H1 (cell line): ENCODE data around the gene GIMAP4. TPM values are rescaled to one million over a fixed set of nuclear protein-coding genes. Genes with fewer than 3 reads are reported as not detected.
"Not testable (repeated sequence)": the region's sequence is repeated elsewhere in the genome, so short reads cannot be mapped to it uniquely, and the experiment has no call there.

Source experiments
- CTCF ChIA-PET: fragments of 300-600 bp; sonication (Branson Sonifier 250); formaldehyde crosslinking; loops from one replicate; lab custom pipeline; 2021; ENCODE audit not compliant: partially characterized antibody; lab: Charles Lee
- POLR2A ChIA-PET: fragments of 300-600 bp; sonication (Branson Sonifier 250); formaldehyde crosslinking; loops from one replicate; lab custom pipeline; 2021; ENCODE audit warnings: inconsistent platforms; ENCODE audit not compliant: partially characterized antibody; lab: Charles Lee
- DNase-seq, 2 experiments: peaks; one replicate each; pipeline versions ENCODE4 v3.0.0 to v3.0.0-alpha.2; 2010 to 2022; ENCODE audit warnings: low spot score in 2 of 2, low read depth in 1 of 2, mixed read lengths in 1 of 2
- FAIRE-seq: peaks from 2 replicates; lab custom pipeline; 2011; peaks lifted over from hg19 to GRCh38; lab: Jason Lieb, UNC
- H2AFZ ChIP-seq: 2 replicates; pipeline ENCODE4 v1.8.1; 2012; ENCODE audit warnings: low read length, inconsistent platforms
- H2AK5ac ChIP-seq: 2 replicates; pipeline ENCODE4 v1.6.1; 2013; ENCODE audit warnings: low read depth, low read length
- H2BK120ac ChIP-seq: replicated peaks from 2 replicates; pipeline ENCODE3; 2013; ENCODE audit warnings: low read depth, low read length, inconsistent platforms
- H2BK12ac ChIP-seq: 2 replicates; pipeline ENCODE4 v1.6.1; 2013; ENCODE audit warnings: low read depth, low read length
- H2BK15ac ChIP-seq: 2 replicates; pipeline ENCODE4 v1.6.1; 2013; ENCODE audit warnings: low read length
- H2BK20ac ChIP-seq: 2 replicates; pipeline ENCODE4 v1.6.1; 2013; ENCODE audit warnings: low read length
- H2BK5ac ChIP-seq: 2 replicates; pipeline ENCODE4 v1.6.1; 2013; ENCODE audit warnings: low read depth, low read length
- H3K14ac ChIP-seq: 2 replicates; pipeline ENCODE4 v1.6.1; 2013; ENCODE audit warnings: inconsistent platforms; ENCODE audit not compliant: insufficient read length
- H3K18ac ChIP-seq: 2 replicates; pipeline ENCODE4 v1.6.1; 2013; ENCODE audit warnings: low read length; ENCODE audit errors: extremely low read depth
- H3K23ac ChIP-seq: 2 replicates; pipeline ENCODE4 v1.6.1; 2013; ENCODE audit warnings: inconsistent platforms; ENCODE audit not compliant: insufficient read length
- H3K23me2 ChIP-seq: 2 replicates; pipeline ENCODE4 v1.6.1; 2013; ENCODE audit warnings: low read depth, low read length
- H3K27ac ChIP-seq: 2 replicates; pipeline ENCODE4 v1.6.1; 2011; ENCODE audit warnings: low read depth, low read length, inconsistent platforms
- H3K27me3 ChIP-seq, 4 experiments: replicated peaks in 1 of 4; 1 replicate in 1 of 4; 2 replicates in 3 of 4; pipeline versions ENCODE4 v1.6.1 to v1.8.1; 2011 to 2013; ENCODE audit warnings: low read length in 3 of 4, mild to moderate bottlenecking in 3 of 4, inconsistent platforms in 2 of 4, mixed read lengths in 2 of 4, moderate library complexity in 1 of 4; ENCODE audit not compliant: control insufficient read depth in 3 of 4, insufficient read depth in 3 of 4; ENCODE audit errors: extremely low read depth in 1 of 4
- H3K36me3 ChIP-seq, 4 experiments: 2 replicates each; pipeline versions ENCODE4 v1.6.1 to v1.8.1; 2011 to 2013; ENCODE audit warnings: mild to moderate bottlenecking in 4 of 4, low read length in 3 of 4, moderate library complexity in 2 of 4, control low read depth in 1 of 4, inconsistent platforms in 1 of 4; ENCODE audit not compliant: insufficient read depth in 4 of 4, control insufficient read depth in 2 of 4
- H3K4ac ChIP-seq: replicated peaks from 2 replicates; pipeline ENCODE3; 2013; ENCODE audit warnings: low read length, low read depth, mixed read lengths, inconsistent platforms; ENCODE audit not compliant: insufficient read length
- H3K4me1 ChIP-seq, 4 experiments: replicated peaks in 1 of 4; 1 replicate in 1 of 4; 2 replicates in 3 of 4; pipeline versions ENCODE4 v1.6.1 to v1.8.1; 2011 to 2013; ENCODE audit warnings: low read length in 3 of 4, inconsistent platforms in 2 of 4, mixed read lengths in 1 of 4; ENCODE audit not compliant: insufficient read depth in 4 of 4, control insufficient read depth in 3 of 4
- H3K4me2 ChIP-seq, 2 experiments: 2 replicates each; pipeline versions ENCODE4 v1.6.1 to v1.8.1; 2011 to 2013; ENCODE audit warnings: low read depth in 2 of 2, low read length in 2 of 2, control low read depth in 1 of 2, inconsistent platforms in 1 of 2, mild to moderate bottlenecking in 1 of 2; ENCODE audit not compliant: insufficient read depth in 1 of 2
- H3K4me3 ChIP-seq, 4 experiments: fragments of 200-600, 300-600 bp in 1 of 4; sonication (generic), shearing (Covaris generic), sonication (Bioruptor Twin) in 1 of 4; 2 replicates each; pipeline versions ENCODE4 v1.5.1 to v1.8.1; 2011 to 2016; ENCODE audit warnings: low read length in 4 of 4, low read depth in 3 of 4, control low read depth in 2 of 4, inconsistent platforms in 2 of 4, mild to moderate bottlenecking in 2 of 4, mixed read lengths in 1 of 4, moderate library complexity in 1 of 4; ENCODE audit not compliant: insufficient read depth in 2 of 4; ENCODE audit errors: extremely low read depth in 1 of 4
- H3K56ac ChIP-seq: replicated peaks from 2 replicates; pipeline ENCODE3; 2013; ENCODE audit warnings: low read depth, mild to moderate bottlenecking, mixed read lengths, low read length, inconsistent platforms; ENCODE audit not compliant: insufficient read length
- H3K79me1 ChIP-seq: 2 replicates; pipeline ENCODE4 v1.6.1; 2013; ENCODE audit warnings: low read depth, low read length, control low read depth
- H3K79me2 ChIP-seq, 2 experiments: 2 replicates each; pipeline versions ENCODE4 v1.6.1 to v1.8.1; 2012 to 2013; ENCODE audit warnings: low read length in 2 of 2, mild to moderate bottlenecking in 2 of 2, inconsistent platforms in 1 of 2; ENCODE audit not compliant: insufficient read depth in 2 of 2, control insufficient read depth in 1 of 2
- H3K9ac ChIP-seq, 4 experiments: replicated peaks in 1 of 4; 1 replicate in 1 of 4; 2 replicates in 3 of 4; pipeline versions ENCODE4 v1.6.1 to v1.8.1; 2011 to 2013; ENCODE audit warnings: low read depth in 3 of 4, low read length in 3 of 4, control low read depth in 2 of 4, mild to moderate bottlenecking in 2 of 4, moderate library complexity in 2 of 4, inconsistent platforms in 1 of 4; ENCODE audit errors: extremely low read depth in 1 of 4
- H3K9me3 ChIP-seq, 2 experiments: 2 replicates each; pipeline versions ENCODE4 v1.6.1 to v1.8.1; 2012 to 2013; ENCODE audit warnings: mild to moderate bottlenecking in 2 of 2, moderate library complexity in 2 of 2, control low read depth in 1 of 2, inconsistent platforms in 1 of 2, low read depth in 1 of 2, low read length in 1 of 2, mixed read lengths in 1 of 2; ENCODE audit not compliant: insufficient read depth in 2 of 2
- H4K20me1 ChIP-seq, 2 experiments: replicated peaks in 1 of 2; 2 replicates each; pipeline versions ENCODE3 to v1.8.1; 2011 to 2013; ENCODE audit warnings: inconsistent platforms in 2 of 2, low read length in 2 of 2, mild to moderate bottlenecking in 1 of 2; ENCODE audit not compliant: insufficient read depth in 2 of 2, control insufficient read depth in 1 of 2
- H4K5ac ChIP-seq: 2 replicates; pipeline ENCODE4 v1.6.1; 2013; ENCODE audit warnings: low read length, low read depth, mixed read lengths, inconsistent platforms; ENCODE audit not compliant: insufficient read length
- H4K8ac ChIP-seq: 2 replicates; pipeline ENCODE4 v1.8.0; 2013; ENCODE audit warnings: mild to moderate bottlenecking, moderate library complexity, low read length, inconsistent platforms; ENCODE audit not compliant: insufficient read depth; ENCODE audit errors: extremely low read depth
- H4K91ac ChIP-seq: replicated peaks from 2 replicates; pipeline ENCODE3; 2013; ENCODE audit warnings: low read length, mixed read lengths, inconsistent platforms; ENCODE audit not compliant: insufficient read length
- WGBS, 2 experiments: shearing (Covaris generic) in 1 of 2; methylation state at CpG; one replicate each; pipeline versions ENCODE4 v1.1.6 to v1.1.7; 2013 to 2015; ENCODE audit warnings: low lambda C conversion rate in 2 of 2, mixed read lengths in 2 of 2, inconsistent platforms in 1 of 2, low coverage in 1 of 2, missing lambda C conversion rate in 1 of 2; ENCODE audit not compliant: insufficient replicate concordance in 2 of 2, insufficient coverage in 1 of 2, insufficient read length in 1 of 2; ENCODE audit errors: extremely low coverage in 1 of 2, missing lambda C conversion rate in 1 of 2; 5-methylcytosine and 5-hydroxymethylcytosine counted together
- polyA plus RNA-seq, 7 experiments: library from polyadenylated mRNA; depleted of rRNA in 3 of 7; stranded (reverse) in 5 of 7; unstranded in 2 of 7; fragments of >200 nt in 5 of 7; fragments of 200-250 nt in 2 of 7; gene quantifications; 1 replicate in 5 of 7; 2 replicates in 1 of 7; 4 replicates in 1 of 7; pipeline versions ENCODE4 v1.2.1 to v1.2.3, GENCODE V29; 2011 to 2013; ENCODE audit warnings: missing spikeins in 2 of 7, mixed read lengths in 2 of 7
- total RNA-seq: library from RNA; stranded (reverse); fragmentation: NEBNext Ultra II Directional; extraction: Animal tissue kit (Norgen Biotek cat#: 25700); gene quantifications from 2 replicates; pipeline ENCODE4 v1.2.1, GENCODE V29; 2021

Gene GIMAP4
- total and polyA plus RNA-seq, 2 of the 8 experiments (the other 6 are each of a cell fraction or from before 2014, with no cell fraction given) = 0.20 to 0.22 TPM

DNA sequence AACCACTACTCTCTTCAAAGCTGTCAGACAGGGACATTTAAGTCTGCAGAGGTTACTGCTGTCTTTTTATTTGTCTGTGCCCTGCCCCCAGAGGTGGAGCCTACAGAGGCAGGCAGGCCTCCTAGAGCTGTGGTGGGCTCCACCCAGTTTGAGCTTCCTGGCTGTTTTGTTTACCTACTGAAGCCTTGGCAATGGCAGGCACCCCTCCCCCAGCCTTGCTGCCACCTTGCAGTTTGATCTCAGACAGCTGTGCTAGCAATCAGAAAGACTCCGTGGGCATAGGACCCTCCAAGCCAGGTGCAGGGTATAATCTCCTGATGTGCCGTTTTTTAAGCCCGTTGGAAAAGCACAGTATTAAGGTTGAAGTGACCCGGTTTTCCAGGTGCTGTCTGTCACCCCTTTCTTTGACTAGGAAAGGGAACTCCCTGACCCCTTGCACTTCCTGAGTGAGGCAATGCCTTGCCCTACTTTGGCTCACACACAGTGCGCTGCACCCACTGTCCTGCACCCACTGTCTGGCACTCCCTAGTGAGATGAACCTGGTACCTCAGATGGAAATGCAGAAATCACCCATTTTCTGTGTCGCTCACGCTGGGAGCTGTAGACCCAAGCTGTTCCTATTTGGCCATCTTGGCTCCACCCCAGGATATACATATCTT, 12.9 kb downstream of the GIMAP4 start:
- WGBS, 2 experiments = 92% methylated on average over 7 of the region's 7 CpGs; no CpG with 5 or more reads in 1 of the 2 experiments
- H2BK120ac ChIP-seq, H2AK5ac ChIP-seq, H3K9ac ChIP-seq, H3K79me1 ChIP-seq, H2AFZ ChIP-seq, H3K14ac ChIP-seq, H4K5ac ChIP-seq, H3K56ac ChIP-seq, H3K4ac ChIP-seq, H3K27me3 ChIP-seq, H3K23ac ChIP-seq, DNase-seq, H4K20me1 ChIP-seq, FAIRE-seq, H2BK12ac ChIP-seq, H3K4me1 ChIP-seq, H3K23me2 ChIP-seq, H2BK20ac ChIP-seq, H2BK5ac ChIP-seq, H4K91ac ChIP-seq, H3K4me2 ChIP-seq, H3K79me2 ChIP-seq, H3K18ac ChIP-seq, POLR2A ChIA-PET, H3K36me3 ChIP-seq, CTCF ChIA-PET, H4K8ac ChIP-seq, H3K4me3 ChIP-seq, H2BK15ac ChIP-seq, H3K27ac ChIP-seq: not testable (repeated sequence)
- H3K9me3 ChIP-seq = peaks cover 10 to 16% of the 10 kb centered on the region in 2 experiments; a peak in 3 of 4 replicates
